PC-3 (cell line): Measurements from ENCODE around the gene PHPT1.
"Not testable (repeated sequence)": the region's sequence is repeated elsewhere in the genome, so short reads cannot be mapped to it uniquely, and the experiment has no call there.

Experiments
- CTCF ChIP-seq: fragments of 300-600 bp; sonication (generic); conservative IDR thresholded peaks from 2 replicates; pipeline ENCODE4 v1.5.1; 2017; ENCODE audit warnings: antibody characterized with exemption, low read depth, mild to moderate bottlenecking, low read length
- EZH2 ChIP-seq: fragments of 300-600 bp; sonication (generic); IDR thresholded peaks from one replicate; pipeline ENCODE4 v1.6.1; 2017; ENCODE audit warnings: antibody characterized with exemption, mild to moderate bottlenecking, low read length; ENCODE audit not compliant: unreplicated experiment

- TF ChIP-seq CTCF, EZH2: not testable (repeated sequence)
These were observed 33.7 kb downstream of the PHPT1 start for GRCh38 chr9:136882947-136883283.
